ENCODE results near the gene TRIM24.

Gene TRIM24

GRCh38 chr7:138515001-138515528, 55.0 kb downstream of the TRIM24 start:
- TF ChIP-seq POLR2AphosphoS5 (IDR thresholded peaks at IDR 0.05; ENCODE audit: low read depth) (no peak), SPI1 (IDR thresholded peaks at IDR 0.05; ENCODE audit: borderline replicate concordance, low read depth) (no peak), GABPA (IDR thresholded peaks at IDR 0.05; ENCODE audit: low read depth) (no peak), CTCF (IDR thresholded peaks at IDR 0.05; ENCODE audit: insufficient read depth, low read length) (no peak), REST (IDR thresholded peaks at IDR 0.05; ENCODE audit: insufficient replicate concordance, low read depth) (no peak)
- no peak for DNase-seq (ENCODE audit: low read depth in 1 of 2, low spot score in 1 of 2)
- Histone ChIP-seq H3K27ac (replicated peaks) (no peak overlapping the region), H3K27me3 (ENCODE audit: insufficient read depth, poor library complexity, severe bottlenecking) (no peaks in the 10 kb centered on the region), H3K4me3 (replicated peaks; ENCODE audit: insufficient read depth, low read length) (no peak overlapping the region)

GRCh38 chr7:138519061-138519798, 59.2 kb downstream of the TRIM24 start:
- Histone ChIP-seq H3K4me3 (replicated peaks; ENCODE audit: insufficient read depth, low read length) (no peak overlapping the region), H3K27ac (replicated peaks) (no peak overlapping the region), H3K27me3 (ENCODE audit: insufficient read depth, poor library complexity, severe bottlenecking) (no peaks in the 10 kb centered on the region)
- TF ChIP-seq POLR2AphosphoS5 (IDR thresholded peaks at IDR 0.05; ENCODE audit: low read depth) (no peak), CTCF (IDR thresholded peaks at IDR 0.05; ENCODE audit: insufficient read depth, low read length) (no peak), GABPA (IDR thresholded peaks at IDR 0.05; ENCODE audit: low read depth) (no peak), REST (IDR thresholded peaks at IDR 0.05; ENCODE audit: insufficient replicate concordance, low read depth) (no peak), SPI1 (IDR thresholded peaks at IDR 0.05; ENCODE audit: borderline replicate concordance, low read depth) (no peak)
- no peak for DNase-seq (ENCODE audit: low read depth in 1 of 2, low spot score in 1 of 2)

GRCh38 chr7:138520742-138521141, 60.7 kb downstream of the TRIM24 start:
- no peak overlapping the region for H3K27ac ChIP-seq (replicated peaks)
- H3K4me3 ChIP-seq (replicated peaks; ENCODE audit: insufficient read depth, low read length), result no peak overlapping the region
- DNase-seq (ENCODE audit: low read depth in 1 of 2, low spot score in 1 of 2), result no peak
- H3K27me3 ChIP-seq (ENCODE audit: insufficient read depth, poor library complexity, severe bottlenecking), result no peaks in the 10 kb centered on the region
- TF ChIP-seq CTCF (IDR thresholded peaks at IDR 0.05; ENCODE audit: insufficient read depth, low read length), result no peak
- no peak for TF ChIP-seq POLR2AphosphoS5 (IDR thresholded peaks at IDR 0.05; ENCODE audit: low read depth)
- no peak for TF ChIP-seq GABPA (IDR thresholded peaks at IDR 0.05; ENCODE audit: low read depth)
- TF ChIP-seq REST (IDR thresholded peaks at IDR 0.05; ENCODE audit: insufficient replicate concordance, low read depth), result no peak
- no peak for TF ChIP-seq SPI1 (IDR thresholded peaks at IDR 0.05; ENCODE audit: borderline replicate concordance, low read depth)
